Head of caudate nucleus (tissue), 42 donors: Measurements from ENCODE around the gene ADGRG4.
"Not testable (repeated sequence)": the region's sequence is repeated elsewhere in the genome, so short reads cannot be mapped to it uniquely, and the experiment has no call there.

Experiments used
- DNase-seq, 42 donors: peaks; one replicate each; pipeline versions ENCODE4 v3.0.0 to v3.0.0-alpha.2; 2020 to 2021; ENCODE audit warnings: mixed read lengths in 7 of 42
- intact Hi-C: fragments of 100-400 bp; cut with DNase I; formaldehyde crosslinking; loops from one replicate; pipeline ENCODE4 v1.15.0; 2022

Gene ADGRG4

GRCh38 chrX:136286375-136286774 is 14.4 kb upstream of the ADGRG4 start:
- DNase-seq, intact Hi-C loops: not testable (repeated sequence)

DNA sequence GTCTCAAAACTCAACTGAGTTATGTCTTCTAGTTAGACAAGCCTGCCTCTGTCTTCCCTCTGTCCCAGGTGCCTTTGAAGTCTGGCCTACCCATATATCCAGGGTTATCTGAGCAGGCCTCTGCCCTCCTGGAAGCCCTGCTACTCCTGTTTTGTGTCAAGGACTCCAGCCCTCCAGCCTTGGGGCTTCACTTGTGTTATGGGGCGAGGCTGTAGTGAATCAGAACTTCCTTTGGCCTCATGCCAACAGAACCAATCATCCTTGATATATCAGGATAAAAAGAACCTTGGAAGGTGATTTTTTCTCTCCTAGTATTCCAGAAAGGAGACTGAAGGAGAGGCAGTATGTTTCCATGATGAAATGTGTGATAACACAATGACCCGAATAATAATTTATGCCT is 8.9 kb upstream of the ADGRG4 start:
- intact Hi-C loops = no loop called here
- DNase-seq = no peak

DNA sequence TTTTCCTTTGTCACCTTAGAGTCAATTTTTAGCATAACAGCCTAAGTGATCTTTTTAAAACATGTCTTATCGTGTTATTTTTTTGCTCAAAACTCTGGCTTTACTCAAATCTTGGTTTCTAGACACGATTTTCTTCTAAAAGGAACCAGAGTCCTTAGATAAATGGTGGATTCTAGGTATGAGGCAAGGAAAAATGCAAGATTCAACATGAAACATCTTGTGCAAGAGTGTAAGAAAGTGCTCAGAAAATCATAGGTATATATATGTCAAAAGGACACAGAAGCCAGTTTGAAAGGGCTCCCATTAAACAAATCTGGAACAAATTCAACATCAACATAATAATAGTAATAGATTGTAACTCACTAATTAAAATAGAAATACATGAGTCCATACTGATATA is 8.1 kb upstream of the ADGRG4 start:
- intact Hi-C loops = no loop called here
- no peak for DNase-seq

- DNase-seq = no peak
- intact Hi-C loops = no loop called here
These were observed 5.4 kb upstream of the ADGRG4 start for GRCh38 chrX:136295380-136295779.

DNA sequence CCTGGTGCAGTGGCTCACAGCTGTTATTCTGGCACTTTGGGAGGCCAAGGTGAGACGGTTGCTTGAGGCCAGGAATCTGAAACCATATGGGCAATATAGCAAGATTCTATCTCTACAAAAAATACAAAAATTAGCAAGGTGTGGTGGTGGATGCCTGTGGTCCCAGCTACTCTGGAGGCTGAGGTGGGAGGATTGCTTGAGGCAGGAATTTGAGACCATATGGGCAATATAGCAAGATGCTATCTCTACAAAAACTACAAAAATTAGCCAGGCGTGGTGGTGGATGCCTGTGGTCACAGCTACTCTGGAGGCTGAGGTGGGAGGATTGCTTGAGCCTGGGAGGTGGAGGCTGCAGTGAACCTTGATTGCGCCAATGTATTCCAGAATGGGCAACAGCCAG is 2.3 kb downstream of the ADGRG4 start:
- intact Hi-C loops = no loop called here
- no peak for DNase-seq

DNA sequence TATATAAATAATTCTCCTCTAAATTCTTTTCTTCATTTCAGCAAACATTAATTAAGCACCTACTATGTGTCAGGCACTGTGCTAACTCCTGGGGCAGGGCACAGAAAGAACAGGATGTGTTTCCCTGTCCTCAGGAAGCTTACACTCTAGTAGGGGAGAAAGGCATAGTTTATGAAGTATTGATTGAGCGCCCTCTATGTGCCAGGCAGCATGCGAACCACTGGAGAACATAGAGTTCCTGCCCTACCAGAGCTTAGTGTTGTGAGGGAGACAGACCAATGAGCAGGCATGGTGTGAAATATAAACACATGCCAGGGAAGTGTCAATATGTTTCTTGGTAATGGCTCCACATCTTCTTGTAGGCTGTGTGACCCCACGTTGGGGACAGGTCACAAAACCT is 3.7 kb downstream of the ADGRG4 start:
- DNase-seq = no peak
- intact Hi-C loops = no loop called here

DNA sequence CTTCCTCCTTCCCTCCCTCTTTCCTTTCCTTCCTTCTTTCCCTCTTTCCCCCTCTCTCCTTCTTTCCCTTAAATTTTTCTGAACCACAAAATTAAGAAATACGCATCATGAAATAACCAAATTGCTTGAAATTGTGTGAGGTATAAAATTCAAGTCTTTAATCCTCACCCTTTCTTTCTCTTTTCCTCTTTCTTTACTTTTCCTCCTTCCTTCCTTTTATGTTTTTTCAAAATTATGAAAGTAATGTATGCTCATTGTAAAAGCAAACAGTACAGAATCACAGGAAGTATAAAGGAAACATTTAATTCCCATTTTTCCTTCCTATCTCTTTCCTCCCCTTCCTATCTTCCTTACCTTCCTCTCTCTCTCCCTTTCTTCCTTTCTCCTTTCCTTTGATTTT is 5.4 kb downstream of the ADGRG4 start:
- no peak for DNase-seq
- intact Hi-C loops = no loop called here

DNA sequence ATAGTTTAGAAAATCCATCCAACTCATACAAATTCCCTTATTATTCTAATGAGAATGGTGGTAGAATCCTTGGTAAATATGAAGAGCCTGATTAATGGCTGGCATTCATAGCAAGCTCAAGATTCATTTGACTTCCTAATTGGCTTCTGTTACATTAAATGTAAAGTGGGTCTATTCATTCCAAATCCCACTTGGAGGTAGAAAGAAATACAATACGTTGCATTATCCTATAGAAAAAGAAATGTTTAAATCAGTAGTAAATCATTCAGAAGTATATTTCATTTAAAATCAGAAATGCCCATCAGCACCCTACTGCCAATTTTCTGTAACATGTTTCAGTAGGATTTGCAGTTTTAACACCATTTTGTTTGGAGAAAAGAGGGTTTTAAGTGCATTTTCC is 6.7 kb downstream of the ADGRG4 start:
- DNase-seq = no peak
- intact Hi-C loops = no loop called here

DNA sequence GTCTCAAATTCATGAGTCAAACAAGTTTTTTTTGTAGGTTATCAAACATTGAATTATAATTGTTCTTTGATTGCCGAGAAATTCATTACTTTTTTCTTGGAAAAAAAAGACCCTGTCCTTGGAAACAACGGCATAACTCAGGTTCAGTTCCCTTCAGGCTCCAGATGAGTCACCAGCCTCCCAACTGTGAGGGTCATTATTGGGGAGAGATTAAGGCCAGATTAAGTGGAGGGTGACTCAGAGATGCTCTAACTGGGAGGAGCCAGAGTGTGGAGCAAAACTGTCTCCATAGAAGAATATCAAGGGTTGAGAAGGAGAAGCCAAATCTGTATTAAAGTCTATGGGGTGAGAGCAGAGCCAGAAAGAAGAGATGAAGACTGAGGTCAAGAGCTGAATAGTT is 9.6 kb downstream of the ADGRG4 start:
- DNase-seq = no peak
- intact Hi-C loops = no loop called here

GRCh38 chrX:136318156-136318555 is 17.4 kb downstream of the ADGRG4 start:
- no peak for DNase-seq
- intact Hi-C loops = no loop called here

DNA sequence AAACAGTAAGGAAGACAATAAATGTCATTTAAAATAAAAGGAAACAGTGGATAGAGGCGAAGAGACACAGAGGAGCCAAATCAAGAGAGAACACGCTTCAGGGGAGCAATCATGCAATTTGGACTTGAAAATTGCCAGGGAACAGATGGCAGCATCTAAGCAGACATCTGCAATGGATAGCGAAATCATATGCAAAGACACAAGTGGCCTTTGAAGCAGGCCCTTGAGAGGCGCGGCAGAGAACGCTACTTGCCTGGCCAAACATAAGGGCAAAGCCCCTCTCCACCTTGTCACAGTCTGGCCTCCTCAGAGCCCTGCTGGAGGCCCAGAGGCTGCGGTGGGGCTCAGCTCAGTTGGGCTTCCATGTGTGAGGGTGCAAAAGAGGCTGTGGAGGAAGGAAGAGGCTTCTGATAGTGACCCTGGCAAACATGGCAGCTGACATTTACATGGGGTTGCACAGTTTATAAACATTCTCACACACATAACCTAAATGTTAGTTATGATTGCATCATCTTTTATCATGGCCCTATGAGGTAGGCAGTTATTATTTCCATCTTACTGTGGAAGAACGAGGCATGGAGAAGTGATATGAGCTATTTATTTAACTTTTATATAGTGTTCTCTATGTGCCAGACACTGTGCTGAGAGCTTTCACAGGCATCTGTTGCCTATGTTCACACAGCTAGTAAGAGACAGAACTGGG is 18.3 kb downstream of the ADGRG4 start:
- intact Hi-C loops = no loop called here
- DNase-seq = no peak

DNA sequence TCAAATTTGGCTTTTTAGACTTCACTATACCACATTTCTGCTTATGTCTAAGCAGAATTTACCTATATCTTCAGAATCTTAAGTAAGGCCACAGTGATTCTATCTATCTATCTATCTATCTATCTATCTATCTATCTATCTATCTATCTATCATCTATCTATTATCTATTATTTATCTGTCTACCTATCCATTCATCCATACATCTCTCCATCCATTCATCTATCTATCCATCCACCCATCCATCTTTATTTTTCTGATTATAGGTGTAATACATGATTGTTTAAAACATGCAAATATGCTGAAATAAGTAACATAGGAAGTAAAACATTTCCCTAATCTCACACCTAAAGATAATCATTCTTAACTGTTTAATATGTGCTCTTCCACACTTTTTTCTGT is 18.8 kb downstream of the ADGRG4 start:
- intact Hi-C loops = no loop called here
- DNase-seq = no peak

- intact Hi-C loops = no loop called here
These were observed 20.8 kb downstream of the ADGRG4 start for GRCh38 chrX:136321532-136321931.

DNA sequence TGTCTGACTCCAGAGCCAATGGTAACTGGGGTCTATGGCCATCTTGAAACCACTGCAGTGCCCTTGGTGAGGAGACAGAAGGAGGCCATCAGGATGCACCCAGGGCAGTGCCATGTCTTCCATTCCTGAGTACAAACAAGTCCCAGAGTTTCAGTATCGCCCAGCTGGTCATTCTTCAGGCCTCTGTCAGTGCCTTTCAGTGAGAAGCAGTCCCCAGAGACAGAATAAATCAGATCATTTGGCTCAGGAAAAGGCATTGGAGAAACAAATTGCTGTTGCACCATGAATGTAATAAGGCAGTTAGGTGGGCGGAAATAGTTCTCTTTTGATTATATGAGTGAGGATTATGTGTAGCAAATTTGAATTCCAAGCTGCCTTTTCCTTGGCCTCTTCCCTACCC is 21.3 kb downstream of the ADGRG4 start:
- DNase-seq = no peak
- intact Hi-C loops = no loop called here

More at GRCh38 chrX:136321532-136321931, 20.8 kb downstream of the ADGRG4 start:
- DNase-seq = no peak

DNA sequence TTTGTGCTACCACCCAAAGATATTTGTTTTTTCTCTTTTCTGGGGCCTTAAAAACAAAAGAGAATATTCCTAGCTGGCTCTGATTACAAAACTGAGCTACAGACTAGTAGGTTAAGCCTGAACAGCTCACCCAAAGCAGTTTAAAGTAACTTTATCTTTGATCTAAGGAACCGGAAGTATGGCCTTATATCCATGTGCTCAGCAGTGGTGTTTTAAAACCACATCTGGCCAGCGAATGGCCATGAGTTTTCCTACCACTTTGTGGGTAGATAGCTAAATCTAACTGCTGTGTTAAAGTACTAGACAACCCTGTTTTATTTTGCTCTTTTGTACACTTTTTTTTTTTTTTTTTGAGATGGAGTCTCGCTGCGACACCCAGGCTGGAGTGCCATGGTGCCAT is 24.6 kb downstream of the ADGRG4 start:
- intact Hi-C loops = no loop called here
- DNase-seq = no peak

DNA sequence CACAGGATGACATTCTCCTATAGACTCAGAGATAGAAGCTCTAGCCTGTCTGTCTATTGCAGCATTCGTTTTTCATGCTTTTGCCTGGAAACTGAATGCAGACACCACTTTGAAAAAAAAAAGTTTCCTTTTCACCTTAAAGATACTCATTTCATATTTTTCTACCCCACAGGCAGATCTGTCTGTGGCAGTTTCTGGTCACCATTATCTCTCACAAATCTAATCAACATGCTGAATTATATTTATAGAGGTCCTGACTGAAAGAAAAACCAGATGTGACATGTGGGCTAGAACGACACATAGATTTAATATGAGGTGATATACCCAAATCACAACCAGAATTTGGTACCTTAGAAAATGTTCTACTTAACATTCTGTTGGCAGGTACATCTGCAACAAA is 28.2 kb downstream of the ADGRG4 start:
- intact Hi-C loops = no loop called here
- DNase-seq = no peak

DNA sequence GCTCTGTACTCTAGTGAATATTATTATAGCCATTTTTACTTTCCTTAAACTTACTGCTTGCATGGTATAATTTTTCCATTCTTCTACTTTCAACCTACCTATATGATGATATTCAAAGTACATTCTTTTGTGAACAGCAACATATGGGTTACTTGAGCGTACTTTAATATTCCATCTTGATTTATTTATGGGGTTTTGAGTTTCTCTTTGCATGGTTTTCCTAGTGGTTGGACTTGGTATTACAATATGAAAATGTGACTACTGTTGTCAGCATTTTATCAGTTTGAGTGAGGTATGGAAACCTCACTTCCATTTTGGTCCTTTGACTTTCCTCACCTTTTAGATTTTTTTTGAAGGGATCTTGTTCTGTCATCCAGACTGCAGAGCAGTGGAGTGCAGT is 35.9 kb downstream of the ADGRG4 start:
- DNase-seq = no peak
- intact Hi-C loops = no loop called here

DNA sequence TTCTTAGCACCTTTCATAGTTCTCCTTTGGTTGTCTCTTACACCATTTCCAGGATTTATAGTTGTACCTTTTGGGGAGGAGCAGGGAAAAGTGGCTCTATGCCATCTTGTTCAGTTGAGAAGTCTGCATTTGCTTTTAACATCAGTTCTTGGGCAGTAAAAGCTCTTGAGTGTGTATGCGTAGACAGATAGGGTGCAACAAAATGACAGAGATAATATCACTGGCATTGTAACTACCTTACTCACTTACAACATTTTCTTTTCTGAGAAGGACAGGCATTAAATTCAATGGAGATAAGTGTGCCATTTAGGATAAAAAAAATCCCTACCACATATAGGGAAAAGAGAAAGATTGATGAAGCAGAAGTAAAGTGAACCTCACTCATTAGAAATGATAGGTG is 38.9 kb downstream of the ADGRG4 start:
- intact Hi-C loops = no loop called here
- no peak for DNase-seq

DNA sequence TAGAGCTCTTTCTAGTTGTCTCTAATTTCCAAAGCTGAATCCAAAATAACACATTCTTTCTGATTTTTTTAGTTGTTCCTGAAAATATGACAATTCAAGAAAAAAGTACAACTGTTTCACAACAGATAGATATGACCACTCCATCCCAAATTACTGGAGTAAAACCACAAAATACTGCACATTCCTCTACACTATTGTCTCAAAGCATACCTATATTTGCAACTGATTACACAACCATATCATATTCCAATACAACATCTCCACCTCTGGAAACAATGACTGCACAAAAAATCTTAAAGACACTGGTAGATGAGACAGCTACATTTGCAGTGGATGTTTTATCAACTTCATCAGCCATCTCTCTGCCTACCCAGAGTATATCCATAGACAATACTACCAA is 43.6 kb downstream of the ADGRG4 start:
- intact Hi-C loops = no loop called here
- DNase-seq = no peak

DNA sequence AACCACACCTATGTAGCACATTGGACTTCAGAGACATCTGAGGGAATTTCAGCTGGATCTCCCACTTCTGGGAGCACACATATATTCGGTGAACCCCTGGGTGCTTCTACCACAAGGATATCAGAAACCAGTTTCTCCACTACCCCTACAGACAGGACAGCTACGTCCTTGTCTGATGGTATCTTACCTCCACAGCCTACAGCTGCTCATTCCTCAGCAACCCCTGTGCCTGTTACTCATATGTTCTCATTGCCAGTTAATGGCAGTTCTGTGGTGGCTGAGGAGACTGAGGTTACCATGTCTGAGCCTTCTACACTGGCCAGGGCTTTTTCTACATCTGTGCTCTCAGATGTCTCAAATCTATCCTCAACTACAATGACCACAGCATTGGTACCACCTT is 45.7 kb downstream of the ADGRG4 start:
- no peak for DNase-seq
- intact Hi-C loops = no loop called here

- intact Hi-C loops = no loop called here
- DNase-seq = no peak
These were observed 46.9 kb downstream of the ADGRG4 start for GRCh38 chrX:136347706-136348105.

DNA sequence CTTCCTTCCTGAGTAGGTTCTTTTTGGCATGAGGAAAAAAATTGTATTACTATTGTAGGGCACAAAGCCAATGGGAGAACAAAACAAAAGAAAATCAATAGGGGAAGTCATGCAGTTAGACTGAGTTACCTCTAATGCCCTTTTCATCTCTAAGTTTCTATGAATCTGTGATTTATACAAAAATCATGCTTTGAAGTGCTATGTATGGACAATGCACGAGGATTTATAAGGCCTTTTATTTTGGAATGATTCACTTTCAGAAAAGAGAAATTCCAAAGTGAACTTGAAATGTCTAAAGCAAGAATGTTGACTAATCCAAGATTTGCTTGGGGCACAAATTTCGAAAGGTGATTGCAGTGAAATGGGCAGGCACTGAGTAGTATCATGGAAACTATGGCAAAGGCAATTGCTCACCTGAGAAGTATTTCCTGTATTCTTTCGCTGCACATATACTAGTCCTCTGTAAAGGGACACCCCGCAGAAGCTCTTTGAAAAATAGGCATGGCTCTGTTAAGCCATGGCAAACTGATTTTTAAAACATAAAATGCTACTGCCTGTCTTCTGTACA is 52.8 kb downstream of the ADGRG4 start:
- DNase-seq = no peak
- intact Hi-C loops = no loop called here
